GM12878 (cell line): ENCODE measurements around the gene XRCC2. TPM values are rescaled to one million over a fixed set of nuclear protein-coding genes. Genes with fewer than 3 reads are reported as not detected.

Source experiments
- ATAC-seq: fragments of 200-7000 bp; cut with Tn5 transposase; 3 replicates; pipeline ENCODE4 v1.9.1; 2020; ENCODE audit warnings: mild to moderate bottlenecking, moderate library complexity
- BruUV-seq: library from RNA; stranded (reverse); fragments of 400-500 nt; replicated peaks from 2 replicates; lab custom pipeline; 2021; lab: Mats Ljungman, UMichigan
- CTCF ChIA-PET: fragments of 300-600 bp; sonication (Branson Sonifier 250); formaldehyde crosslinking; extraction: SDS; loops from one replicate; lab custom pipeline; 2021; ENCODE audit warnings: inconsistent platforms; lab: Yijun Ruan, JAX
- POLR2A ChIA-PET: fragments of 350-600 bp; formaldehyde crosslinking; extraction: SDS; loops from one replicate; lab custom pipeline; 2021; ENCODE audit warnings: inconsistent platforms; lab: Charles Lee
- RAD21 ChIA-PET: fragments of 300-600 bp; sonication (Branson Sonifier 250); formaldehyde crosslinking; loops from one replicate; lab custom pipeline; 2023; ENCODE audit warnings: antibody characterized with exemption; ENCODE audit not compliant: unreplicated experiment; lab: Charles Lee
- SMC1A ChIA-PET: fragments of 300-600 bp; sonication (Branson Sonifier 250); formaldehyde crosslinking; loops from one replicate; lab custom pipeline; 2023; ENCODE audit not compliant: unreplicated experiment, uncharacterized antibody; lab: Charles Lee
- DNase-seq: peaks from one replicate; pipeline ENCODE4 v3.0.0-alpha.2; 2011; ENCODE audit warnings: low read depth, low spot score
- FAIRE-seq: peaks from 3 replicates; lab custom pipeline; 2011; peaks lifted over from hg19 to GRCh38; lab: Jason Lieb, UNC
- H2AFZ ChIP-seq: 2 replicates; pipeline ENCODE4 v1.6.0; 2011; ENCODE audit warnings: low read depth, low read length, control low read depth; ENCODE audit not compliant: control insufficient read depth
- H3K27ac ChIP-seq: 2 replicates; pipeline ENCODE4 v1.5.1; 2011; ENCODE audit warnings: control low read depth; ENCODE audit not compliant: control insufficient read depth, insufficient read depth
- H3K27me3 ChIP-seq, 2 experiments: replicated peaks in 1 of 2; 2 replicates each; pipeline versions ENCODE4 v1.6.0 to v1.6.1; 2011; ENCODE audit warnings: low read length in 1 of 2; ENCODE audit not compliant: control insufficient read depth in 2 of 2, insufficient read depth in 2 of 2
- H3K36me3 ChIP-seq, 2 experiments: 2 replicates each; pipeline ENCODE4 v1.5.1; 2011; ENCODE audit warnings: low read length in 1 of 2; ENCODE audit not compliant: control insufficient read depth in 2 of 2, insufficient read depth in 2 of 2
- H3K4me1 ChIP-seq: 2 replicates; pipeline ENCODE4 v1.6.1; 2011; ENCODE audit warnings: mild to moderate bottlenecking, low read length, moderate library complexity, mixed read lengths; ENCODE audit not compliant: control insufficient read depth, insufficient read depth
- H3K4me2 ChIP-seq: 2 replicates; pipeline ENCODE4 v1.6.0; 2011; ENCODE audit warnings: control low read depth; ENCODE audit not compliant: control insufficient read depth, insufficient read depth
- H3K4me3 ChIP-seq: fragments of 200-600 bp; sonication (generic); 2 replicates; pipeline ENCODE4 v1.5.1; 2016
- H3K79me2 ChIP-seq: 2 replicates; pipeline ENCODE4 v1.6.0; 2011; ENCODE audit warnings: low read length; ENCODE audit not compliant: control insufficient read depth, insufficient read depth
- H3K9ac ChIP-seq: 2 replicates; pipeline ENCODE4 v1.8.0; 2011; ENCODE audit warnings: low read length, control low read depth, mixed read lengths; ENCODE audit not compliant: control insufficient read depth, insufficient read depth
- H3K9me3 ChIP-seq: replicated peaks from 3 replicates; pipeline ENCODE4 v1.5.1; 2011; ENCODE audit warnings: mild to moderate bottlenecking, low read length; ENCODE audit not compliant: control insufficient read depth, insufficient read depth
- H4K20me1 ChIP-seq: 2 replicates; pipeline ENCODE4 v1.6.0; 2011; ENCODE audit not compliant: control insufficient read depth, insufficient read depth
- EZH2 ChIP-seq: IDR thresholded peaks from 2 replicates; pipeline ENCODE4 v1.6.1; 2012; ENCODE audit warnings: low read depth, mild to moderate bottlenecking, control low read depth, inconsistent platforms, low read length, borderline replicate concordance; ENCODE audit not compliant: control insufficient read depth
- HDAC2 ChIP-seq: fragments of 200-600 bp; sonication (generic); IDR thresholded peaks from 2 replicates; pipeline ENCODE4 v1.6.1; 2017
- JUNB ChIP-seq: IDR thresholded peaks from 2 replicates; pipeline ENCODE4 v1.6.1; 2016; ENCODE audit warnings: antibody characterized with exemption, mild to moderate bottlenecking
- POLR2A ChIP-seq: IDR thresholded peaks from 2 replicates; pipeline ENCODE4 v1.6.1; 2011; ENCODE audit warnings: low read depth, mild to moderate bottlenecking, low read length
- POLR2AphosphoS2 ChIP-seq: IDR thresholded peaks from 2 replicates; pipeline ENCODE4 v1.6.1; 2011; ENCODE audit warnings: low read depth, mild to moderate bottlenecking, low read length, improper control_type of control experiment, moderate library complexity
- SKIL ChIP-seq: fragments of 450-650 bp; IDR thresholded peaks from 2 replicates; pipeline ENCODE4 v1.6.1; 2017; ENCODE audit warnings: mild to moderate bottlenecking, low read depth, inconsistent platforms; ENCODE audit not compliant: poor library complexity, severe bottlenecking
- ZNF687 ChIP-seq: fragments of 450-650 bp; IDR thresholded peaks from 2 replicates; pipeline ENCODE4 v1.6.1; 2017; ENCODE audit warnings: mild to moderate bottlenecking, moderate library complexity
- WGBS: methylation state at CpG from one replicate; pipeline ENCODE4 v1.1.6; 2016; ENCODE audit warnings: low lambda C conversion rate; ENCODE audit not compliant: insufficient replicate concordance, insufficient coverage; ENCODE audit errors: missing lambda C conversion rate; 5-methylcytosine and 5-hydroxymethylcytosine counted together
- in situ Hi-C: fragments of 300-500 bp; cut with MboI; formaldehyde crosslinking; loops from 9 replicates; pipeline ENCODE4 v1.14.3; 2018; ENCODE audit warnings: mixed read lengths
- intact Hi-C: fragments of 100-400 bp; cut with micrococcal nuclease; formaldehyde crosslinking; loops from one replicate; pipeline ENCODE4 v1.14.2; 2022; ENCODE audit not compliant: unreplicated experiment
- polyA plus RNA-seq, 11 experiments: library from polyadenylated mRNA; depleted of rRNA in 4 of 11; unstranded in 6 of 11; stranded (reverse) in 5 of 11; fragments of >200 nt; fragmentation: Nextera tagmentation in 4 of 11; fragmentation: Illumina TruSeq in 1 of 11; extraction: Ambion mirVana in 4 of 11; extraction: Trizol in 1 of 11; gene quantifications; 1 replicate in 1 of 11; 2 replicates in 10 of 11; pipeline versions ENCODE4 v1.2.1 to v1.2.3, GENCODE V29; 2011 to 2016; ENCODE audit warnings: inconsistent platforms in 2 of 11, missing spikeins in 2 of 11, low read depth in 1 of 11
- total RNA-seq, 4 experiments: library from RNA; depleted of rRNA in 3 of 4; stranded (reverse); fragments of >200 nt in 3 of 4; fragmentation: Illumina TruSeq in 1 of 4; extraction: Trizol in 1 of 4; gene quantifications; 2 replicates each; pipeline versions ENCODE4 v1.2.1 to v1.2.3, GENCODE V29; 2013 to 2021

XRCC2 gene
- total and polyA plus RNA-seq, 10 of the 15 experiments (the other 5 are each of a cell fraction or from before 2014, with no cell fraction given), result 4.8 to 21.4 (median 13.9) TPM

DNA sequence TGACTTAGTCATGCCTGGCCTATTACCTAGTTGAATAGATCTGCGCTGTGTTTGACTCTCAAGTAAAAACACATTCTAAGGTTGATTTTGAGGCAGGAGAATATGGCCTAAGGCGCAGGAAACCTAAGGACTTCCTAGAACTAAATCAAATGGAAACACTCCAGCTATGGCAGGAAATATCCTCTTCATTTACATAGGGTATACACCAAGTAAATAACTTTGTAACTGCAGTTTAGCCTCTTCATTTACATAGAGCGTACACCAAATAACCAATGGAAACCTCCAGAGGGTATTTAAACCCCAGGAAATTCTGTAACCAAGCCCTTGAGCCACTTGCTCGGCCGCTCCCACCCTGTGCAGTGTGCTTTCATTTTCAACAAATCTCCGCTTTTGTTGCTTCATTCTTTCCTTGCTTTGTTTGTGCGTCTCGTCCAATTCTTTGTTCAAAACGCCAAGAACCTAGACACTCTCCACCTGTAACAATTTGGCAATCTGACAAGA is 35.6 kb upstream of the XRCC2 start:
- POLR2A ChIA-PET, result no interaction called here
- WGBS, result 54% methylated on average over 9 of the region's 9 CpGs
- in situ Hi-C loops, result no loop called here
- Histone ChIP-seq H2AFZ (no peak overlapping the region), H3K4me1 (no peaks in the 10 kb centered on the region), H3K27ac (no peak overlapping the region), H3K36me3 (no peaks in the 10 kb centered on the region), H3K4me2 (no peak overlapping the region), H3K4me3 (no peak overlapping the region), H3K79me2 (no peaks in the 10 kb centered on the region), H3K27me3 (no peaks in the 10 kb centered on the region), H3K9ac (no peak overlapping the region), H3K9me3 (no peaks in the 10 kb centered on the region), H4K20me1 (no peaks in the 10 kb centered on the region)
- CTCF ChIA-PET, result interaction anchor here (0.5 to 1.2 kb wide), 2 partner anchors 32 to 374 kb away, joined by 3 read pairs; no protein-coding TSS in a partner anchor
- intact Hi-C loops, result no loop called here
- RAD21 ChIA-PET, result no interaction called here
- FAIRE-seq (no peak), ATAC-seq (no peak), DNase-seq (no peak)
- no TSS peak for BruUV-seq
- SMC1A ChIA-PET, result no interaction called here
- TF ChIP-seq SKIL (no peak), POLR2AphosphoS2 (no peak), HDAC2 (no peak), ZNF687 (no peak), JUNB (no peak), POLR2A (no peak), EZH2 (no peak)
